GM18517 (cell line): ENCODE results near the gene TNC.

ENCODE experiments used
- ATAC-seq: cut with Tn5 transposase; IDR thresholded peaks from one replicate; pipeline ENCODE4 v1.9.1; 2021; ENCODE audit warnings: mild to moderate bottlenecking, moderate library complexity; ENCODE audit not compliant: unreplicated experiment

The TNC gene

DNA sequence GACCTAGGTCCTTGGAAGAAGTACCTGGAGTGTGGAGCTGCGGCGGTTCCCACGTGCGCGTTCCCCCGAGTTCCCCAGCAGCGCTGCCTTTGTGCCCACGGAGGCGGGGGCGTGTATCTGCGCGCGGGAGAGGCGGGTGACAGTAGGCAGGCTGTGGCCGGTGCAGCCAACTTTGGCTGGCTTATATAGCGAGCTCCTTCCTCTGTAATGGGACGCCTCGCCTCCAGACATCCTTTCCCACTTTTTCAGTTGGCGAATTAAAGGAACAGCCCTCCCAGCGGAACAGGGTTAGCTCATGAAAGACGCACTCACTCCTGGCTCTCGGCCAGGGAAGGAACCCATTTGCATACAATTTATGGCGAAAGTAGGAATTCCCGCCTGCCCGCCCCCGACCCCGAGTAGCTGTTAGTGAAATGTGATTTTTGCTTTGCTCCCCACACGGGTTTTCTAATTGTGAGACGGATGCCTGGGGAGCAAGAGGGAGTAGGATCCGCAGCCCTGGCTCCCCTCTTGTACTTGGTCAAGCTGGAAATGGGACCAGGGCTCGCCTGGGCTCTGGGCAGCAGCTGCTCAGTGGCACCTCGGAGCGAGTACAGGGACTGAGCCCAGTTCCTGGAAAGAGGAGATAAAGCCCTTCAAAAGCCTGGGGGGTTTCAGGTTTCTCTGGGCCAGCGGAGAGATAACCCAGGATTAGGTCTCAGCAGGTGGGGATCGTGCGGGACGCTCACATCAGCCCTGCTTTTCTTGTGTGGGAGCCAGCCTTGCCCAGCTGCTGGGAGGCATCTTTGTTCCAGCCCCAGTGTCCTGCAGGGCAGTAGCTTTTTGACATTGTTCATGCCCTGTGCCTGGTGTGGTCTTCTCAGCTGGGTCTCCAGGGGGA lies at the start of gene TNC:
Gene TNC, minus strand, starts transcription at position 159 of the 880 bp plus-strand sequence. CDS start 27,139 bp downstream, outside the sequence.
- ATAC-seq = no peak

DNA sequence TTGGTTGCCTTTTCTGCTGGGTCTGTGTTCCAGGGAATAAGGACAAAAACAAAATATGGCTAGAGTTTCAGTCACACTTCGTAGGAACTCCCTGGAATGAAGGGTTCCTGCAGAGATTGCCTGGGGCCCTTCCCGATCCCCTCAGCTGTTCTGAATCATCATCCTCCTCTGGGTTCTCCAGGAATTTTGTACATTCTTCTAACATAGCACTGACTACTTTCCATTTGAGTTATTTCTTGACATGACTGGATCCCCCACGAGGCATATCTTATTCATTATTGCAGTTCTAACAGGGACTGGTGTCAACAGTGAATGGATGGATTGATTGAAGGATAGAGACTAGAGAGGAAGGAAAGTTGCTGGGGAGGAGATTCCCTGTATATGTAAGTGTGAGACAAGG lies 49.2 kb upstream of the TNC start:
- no peak for ATAC-seq

DNA sequence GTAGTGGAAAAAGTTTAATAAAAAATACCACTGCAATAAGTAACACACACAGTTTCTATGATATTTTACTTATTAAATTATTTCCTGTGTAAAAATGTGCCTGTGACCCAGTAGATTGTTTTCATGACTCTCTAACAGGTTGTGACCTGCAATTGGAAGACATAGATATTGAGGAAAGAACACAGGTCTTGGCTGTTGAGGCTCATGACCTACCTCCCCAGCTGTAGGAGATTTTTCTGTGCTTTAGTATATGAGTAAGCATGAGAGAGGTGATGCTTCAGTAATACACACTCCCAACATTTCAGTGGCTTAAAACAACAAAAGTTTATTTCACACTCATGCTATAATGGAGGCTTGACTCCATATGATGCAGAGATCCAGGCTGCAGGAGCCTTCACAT lies 47.3 kb upstream of the TNC start:
- ATAC-seq = no peak

DNA sequence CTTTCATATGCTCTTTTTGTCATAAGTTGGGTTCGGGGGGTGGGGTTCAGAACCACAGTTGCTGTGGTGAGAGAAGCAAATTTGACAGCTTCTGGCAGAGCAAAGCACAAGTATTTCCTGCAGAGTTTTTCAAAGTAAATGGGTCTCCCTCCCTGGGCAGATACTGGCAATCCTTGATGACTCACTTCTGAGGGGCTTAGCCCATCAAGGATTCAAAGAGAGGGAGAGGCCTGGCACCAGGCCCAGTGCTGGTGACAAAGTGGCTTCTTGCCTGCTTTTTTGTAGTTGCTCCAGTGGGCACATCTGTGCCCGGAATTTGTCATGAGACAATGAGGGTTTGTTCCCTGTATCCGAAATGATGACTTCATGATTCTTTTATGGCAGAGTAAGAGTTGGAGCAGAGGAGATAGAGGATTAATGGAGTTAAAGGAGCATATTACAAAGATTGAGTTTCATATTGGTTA lies 46.6 kb upstream of the TNC start:
- no peak for ATAC-seq

DNA sequence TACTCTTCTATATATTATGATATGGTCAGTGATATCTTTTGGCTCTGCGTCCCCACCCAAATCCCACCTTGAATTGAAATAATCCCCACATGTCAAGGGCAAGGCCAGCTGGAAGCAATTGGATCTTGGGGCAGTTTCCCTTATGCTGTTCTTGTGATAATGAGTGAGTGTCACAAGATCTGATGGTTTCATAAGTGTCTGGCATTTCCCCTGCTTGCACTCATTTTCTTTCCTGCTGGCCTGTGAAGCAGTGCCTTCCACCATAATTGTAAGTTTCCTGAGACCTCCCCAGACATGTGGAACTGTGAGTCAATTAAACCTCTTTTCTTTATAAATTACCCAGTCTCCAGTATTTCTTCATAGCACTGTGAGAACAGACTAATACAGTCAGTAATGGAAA lies 45.0 kb upstream of the TNC start:
- ATAC-seq = no peak

DNA sequence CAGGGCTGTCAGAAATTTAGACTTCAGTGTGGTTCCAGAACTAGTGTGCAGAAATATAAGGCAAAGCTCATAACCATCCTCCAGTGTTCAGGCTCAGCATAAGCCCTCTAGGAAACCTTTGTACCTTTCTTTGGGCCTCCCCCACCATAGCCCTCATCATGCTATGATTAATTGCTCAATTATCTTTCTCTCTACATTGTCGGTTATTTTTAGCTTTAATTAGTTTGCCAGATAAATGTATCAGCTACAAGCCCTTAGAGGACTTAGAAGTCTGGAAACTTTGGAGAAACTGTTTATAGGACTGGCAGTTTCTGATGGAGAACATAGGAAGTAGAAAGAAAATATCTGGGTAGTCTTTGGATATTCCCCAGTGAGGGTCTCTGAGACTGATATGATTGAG lies 43.5 kb upstream of the TNC start:
- ATAC-seq = no peak

DNA sequence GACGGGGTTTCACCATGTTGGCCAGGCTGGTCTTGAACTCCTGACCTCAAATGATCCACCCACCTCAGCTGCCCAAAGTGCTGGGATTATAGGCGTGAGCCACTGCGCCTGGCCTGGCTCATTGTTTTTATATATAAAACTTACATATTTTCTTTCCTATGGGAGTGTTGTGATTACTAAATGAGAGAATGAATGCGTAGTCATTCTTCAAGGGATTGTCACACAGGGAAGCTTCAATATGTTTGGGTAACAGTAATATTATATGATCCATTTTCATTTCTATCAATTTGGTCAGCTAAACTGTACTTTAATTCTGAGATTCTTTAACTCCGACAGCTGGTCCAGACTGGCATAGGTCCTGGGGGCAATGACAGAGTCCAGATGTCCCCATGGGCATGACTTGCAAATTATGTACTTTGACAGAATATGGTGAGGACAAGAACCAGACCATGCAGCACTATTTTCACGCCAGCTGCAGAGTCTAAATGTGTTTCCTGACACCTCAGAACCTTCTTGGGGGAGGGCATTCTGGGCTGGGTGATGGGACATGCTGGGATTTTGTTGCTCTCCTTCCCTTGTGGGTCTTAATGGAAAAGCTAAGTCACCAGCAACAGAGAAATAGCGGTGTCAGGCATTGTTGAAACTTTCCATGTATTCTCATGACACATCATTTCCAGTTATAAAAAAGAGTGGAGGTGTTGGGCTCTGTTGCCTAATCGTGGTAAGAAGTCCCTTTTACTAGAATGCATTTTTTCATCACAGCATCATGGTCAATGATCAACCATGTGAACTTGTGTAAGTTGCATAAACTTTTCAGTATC lies 40.9 kb upstream of the TNC start:
- ATAC-seq = no peak

DNA sequence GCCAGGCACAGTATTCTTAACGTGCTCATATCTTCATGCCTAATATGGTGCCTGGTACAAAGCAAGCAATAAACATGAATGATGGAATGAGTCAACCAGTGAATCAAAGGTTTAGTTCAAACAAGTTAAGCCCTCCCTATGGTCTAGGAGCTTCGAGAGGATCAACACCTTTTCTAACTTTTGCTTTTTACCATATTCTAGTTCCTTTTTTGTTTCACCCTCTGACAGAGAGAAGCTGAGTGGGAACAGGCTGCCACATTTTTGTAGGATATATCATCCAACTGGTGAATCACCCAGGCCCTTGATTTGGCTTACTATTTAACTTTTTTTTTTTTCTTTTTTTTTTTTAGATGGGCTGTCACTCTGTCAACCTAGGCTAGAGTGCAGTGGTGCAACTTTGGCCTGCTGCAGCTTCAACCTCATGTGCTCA lies 39.3 kb upstream of the TNC start:
- no peak for ATAC-seq

DNA sequence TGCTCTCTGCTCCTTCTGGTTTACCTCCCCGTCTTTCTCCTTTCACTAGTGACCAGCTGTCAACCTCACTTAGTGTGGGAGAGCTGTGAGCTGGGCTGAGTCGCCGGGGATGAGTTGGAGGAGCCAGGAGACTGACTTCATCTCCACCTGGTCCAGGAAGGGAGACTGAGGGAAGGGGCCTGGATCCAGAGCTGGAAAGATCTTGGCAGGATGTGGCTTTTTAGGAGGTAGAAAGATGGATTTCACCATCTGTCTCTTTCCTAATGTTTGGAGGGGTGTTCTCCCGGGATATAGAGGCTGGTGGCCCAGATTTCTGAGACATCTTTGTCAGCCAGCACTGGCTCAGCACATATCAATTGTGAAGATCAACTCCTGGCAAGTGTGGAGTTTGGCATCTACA lies 37.1 kb upstream of the TNC start:
- no peak for ATAC-seq

DNA sequence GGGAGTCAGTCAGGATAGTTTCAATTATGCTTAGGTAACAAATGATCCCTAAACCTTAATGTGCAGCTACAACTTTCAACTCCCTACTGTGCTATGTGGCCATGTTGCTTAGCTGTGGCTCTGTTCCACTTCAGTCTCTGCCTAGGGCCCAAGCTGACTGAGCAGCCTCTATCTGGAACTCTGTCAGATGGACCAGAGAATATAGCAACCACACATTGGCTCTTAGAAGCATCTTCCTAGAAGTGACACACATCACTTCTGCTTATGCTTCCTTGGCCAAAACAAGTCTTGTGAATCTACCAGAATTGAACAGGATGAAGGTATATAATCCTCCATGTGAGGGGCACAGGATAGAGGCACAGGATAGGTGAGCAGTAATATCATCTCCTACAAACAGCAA lies 36.7 kb upstream of the TNC start:
- no peak for ATAC-seq

DNA sequence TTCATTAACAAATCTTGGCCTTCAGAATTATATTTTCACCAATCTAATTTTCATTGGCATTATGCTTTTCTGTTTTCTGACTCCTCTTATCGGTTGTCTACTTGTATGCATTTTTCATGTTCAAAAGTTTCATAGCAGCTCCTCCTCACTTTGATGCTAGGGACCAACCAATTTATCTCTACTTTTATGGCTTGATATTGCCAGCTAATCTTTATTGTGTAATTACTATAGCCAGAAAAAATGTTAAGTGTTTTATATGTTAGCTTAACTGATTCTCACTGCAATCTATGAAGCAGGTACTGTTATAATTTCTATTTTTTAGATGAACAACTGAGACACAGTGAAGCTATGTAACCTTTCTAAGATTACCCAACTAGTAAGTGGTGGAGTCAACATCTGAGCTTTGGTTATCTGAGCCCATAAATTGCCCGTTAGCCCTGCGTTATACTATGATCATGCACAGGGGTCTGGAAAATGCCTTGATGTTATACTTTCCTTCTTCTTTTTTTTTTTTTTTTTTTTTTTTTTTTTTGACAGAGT lies 34.4 kb upstream of the TNC start:
- ATAC-seq = no peak

DNA sequence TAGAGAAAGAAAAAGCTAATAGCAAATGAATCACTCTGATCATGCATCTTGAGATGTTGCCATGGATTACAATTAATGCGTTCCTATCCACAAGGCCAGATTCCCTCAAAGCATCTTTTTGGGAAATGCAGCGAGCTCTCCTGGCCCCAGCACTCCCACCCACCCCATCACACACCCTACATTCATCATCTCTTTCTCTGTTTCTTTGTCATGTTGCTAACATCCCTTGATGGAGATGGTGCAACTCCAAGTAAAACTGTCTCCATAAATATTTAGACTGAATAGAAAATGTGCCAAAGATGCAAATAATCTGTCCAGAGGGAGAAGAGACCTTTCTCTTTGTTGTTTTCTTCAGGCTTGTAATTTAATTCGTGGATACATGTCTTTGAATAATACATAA lies 30.8 kb upstream of the TNC start:
- no peak for ATAC-seq

DNA sequence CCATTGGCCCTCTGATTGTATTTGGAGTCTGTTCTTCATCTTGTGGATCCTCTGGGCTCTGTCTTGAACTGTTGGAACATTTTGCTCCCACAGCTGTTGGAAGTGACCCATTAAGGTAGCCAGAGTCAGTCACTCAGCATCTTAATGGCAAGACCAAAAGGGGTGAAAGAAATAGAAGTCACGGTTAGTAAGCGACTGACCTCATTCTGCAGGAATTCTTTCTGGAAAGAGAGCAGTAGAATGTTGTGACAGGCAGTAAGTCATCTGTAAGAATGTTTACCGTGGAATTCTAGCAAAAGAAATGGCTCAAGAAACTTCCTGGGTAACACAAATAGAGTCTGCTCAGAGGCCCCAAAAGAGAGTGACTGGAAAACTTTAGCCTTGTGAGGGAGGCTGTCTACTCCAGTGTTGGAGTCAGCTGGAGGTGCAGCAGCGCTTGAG lies 28.6 kb upstream of the TNC start:
- ATAC-seq = no peak

DNA sequence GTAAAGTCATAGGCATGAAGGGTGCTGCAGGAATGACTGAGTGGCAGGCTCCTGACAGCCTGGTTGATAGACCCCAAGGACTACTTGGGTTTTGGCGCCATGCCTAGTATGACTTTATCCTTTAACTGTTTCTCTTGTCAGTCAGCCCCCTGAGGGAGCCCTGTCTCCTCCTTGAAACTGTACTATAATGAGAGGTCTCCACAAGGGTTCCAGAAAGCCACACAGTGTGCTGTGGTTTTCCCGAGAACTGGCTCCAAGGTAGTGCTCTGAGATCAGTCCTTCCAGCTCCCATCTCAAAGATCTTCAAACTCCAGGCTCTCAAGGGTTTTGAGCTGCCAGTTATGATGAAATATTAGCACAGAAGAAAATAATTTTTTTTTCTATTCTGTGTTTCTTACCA lies 26.7 kb upstream of the TNC start:
- no peak for ATAC-seq

DNA sequence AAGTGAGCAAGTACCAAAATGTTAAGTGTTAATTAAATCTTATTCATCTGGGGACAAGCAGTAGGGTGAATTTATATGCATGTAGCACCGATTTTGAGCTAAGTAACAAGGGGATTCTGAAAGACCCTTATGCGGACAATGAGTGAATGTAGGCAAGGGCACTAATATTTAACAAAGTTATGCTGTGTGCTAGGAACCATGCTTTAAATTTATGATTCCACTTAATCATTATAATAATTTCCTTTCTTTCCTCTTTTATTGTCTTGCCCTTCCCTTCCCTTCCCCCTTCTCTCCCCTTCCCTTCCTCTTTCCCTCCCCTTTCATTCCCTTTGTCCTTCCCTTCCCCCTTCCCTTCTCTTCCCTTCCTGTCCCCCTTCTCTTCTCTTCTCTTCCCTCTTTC lies 25.7 kb upstream of the TNC start:
- no peak for ATAC-seq

DNA sequence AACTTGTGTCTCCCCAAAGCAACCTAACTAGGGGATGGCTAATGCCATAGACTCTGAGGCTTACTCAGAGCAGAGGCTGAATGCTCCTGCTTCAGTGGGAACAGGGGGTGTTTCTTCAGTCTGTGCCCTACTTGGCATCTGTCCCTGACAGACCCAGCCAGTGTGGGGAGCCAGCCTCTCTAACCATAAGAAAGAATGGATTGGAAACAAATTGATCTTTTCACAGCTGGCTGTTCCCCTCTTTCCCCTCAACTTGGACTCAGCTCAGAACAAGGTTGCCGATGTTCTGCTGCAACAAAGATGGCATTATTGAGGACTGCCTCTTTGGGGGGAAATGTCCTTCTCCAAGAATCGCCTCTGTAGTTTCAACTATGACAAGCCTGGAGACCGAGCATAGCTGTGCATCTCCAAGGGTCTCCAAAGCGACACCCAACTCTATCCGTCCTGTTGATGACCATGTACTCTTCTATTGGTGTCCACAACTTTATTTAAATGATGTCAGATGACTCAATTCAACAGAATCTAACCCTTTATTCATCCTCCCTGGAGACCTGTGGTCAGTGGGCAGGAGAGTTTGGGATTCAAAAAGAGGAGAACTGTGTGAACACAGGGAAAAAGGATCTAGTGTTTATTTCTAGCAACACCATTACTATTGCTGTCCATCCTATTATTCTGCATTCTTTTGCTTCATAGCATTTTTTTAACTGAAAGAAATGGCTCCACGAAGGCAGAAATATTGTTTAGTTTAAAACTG lies 24.7 kb upstream of the TNC start:
- ATAC-seq = no peak

DNA sequence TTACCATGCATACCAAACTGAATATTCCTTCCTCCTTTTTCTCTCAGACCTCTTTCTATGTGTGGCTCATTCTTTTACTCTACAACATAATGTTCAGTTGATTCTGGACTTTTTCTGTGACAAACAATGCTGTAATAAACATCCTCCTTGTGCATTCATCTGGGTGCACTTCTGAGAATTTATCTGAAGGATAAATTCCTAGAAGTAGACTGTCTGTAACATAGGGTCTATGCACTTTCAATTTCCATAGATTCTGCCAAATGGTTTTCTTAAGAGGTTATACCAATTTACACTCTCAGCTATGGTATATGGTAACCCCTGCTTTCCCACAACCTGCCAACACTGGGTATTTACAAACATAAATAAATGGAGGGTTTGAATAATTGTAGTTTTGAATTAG lies 24.1 kb upstream of the TNC start:
- ATAC-seq = no peak

DNA sequence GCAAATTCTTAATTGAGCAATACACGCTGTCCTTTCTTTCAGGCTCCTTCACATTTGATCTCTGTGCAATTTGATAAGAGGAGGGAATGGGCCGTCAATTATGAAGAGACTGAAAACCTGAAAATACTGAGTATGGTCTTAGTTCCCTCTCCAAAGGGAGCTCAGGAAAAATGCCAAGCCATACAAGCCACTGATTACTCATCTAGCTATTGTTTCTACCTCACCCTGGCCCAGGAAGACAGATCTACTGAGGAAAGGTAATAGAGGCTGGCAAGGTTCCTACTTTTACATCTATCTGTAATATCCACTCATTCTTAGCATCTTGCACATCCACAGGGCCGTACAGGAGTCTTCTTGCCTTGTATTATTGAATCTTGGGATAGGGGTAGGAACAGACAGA lies 23.7 kb upstream of the TNC start:
- no peak for ATAC-seq

DNA sequence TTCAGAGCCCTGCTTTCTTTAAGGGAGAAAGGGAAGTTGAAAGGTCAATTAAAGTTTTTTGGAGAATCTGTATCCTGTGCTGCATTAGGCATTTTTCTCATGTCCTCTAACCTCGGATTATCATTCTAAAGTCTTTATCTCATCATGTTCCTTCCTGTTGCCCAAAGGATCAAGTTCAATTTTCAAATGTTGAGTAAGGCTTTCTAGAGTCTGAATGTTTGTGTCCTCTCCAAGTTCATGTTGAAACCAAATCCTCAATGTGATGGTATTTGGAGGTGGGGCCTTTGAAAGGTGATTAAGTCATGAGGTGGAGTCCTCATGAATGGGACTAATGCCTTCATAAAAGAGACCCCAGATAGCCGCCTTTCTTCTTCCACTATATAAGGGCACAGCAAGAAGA lies 20.2 kb upstream of the TNC start:
- no peak for ATAC-seq

DNA sequence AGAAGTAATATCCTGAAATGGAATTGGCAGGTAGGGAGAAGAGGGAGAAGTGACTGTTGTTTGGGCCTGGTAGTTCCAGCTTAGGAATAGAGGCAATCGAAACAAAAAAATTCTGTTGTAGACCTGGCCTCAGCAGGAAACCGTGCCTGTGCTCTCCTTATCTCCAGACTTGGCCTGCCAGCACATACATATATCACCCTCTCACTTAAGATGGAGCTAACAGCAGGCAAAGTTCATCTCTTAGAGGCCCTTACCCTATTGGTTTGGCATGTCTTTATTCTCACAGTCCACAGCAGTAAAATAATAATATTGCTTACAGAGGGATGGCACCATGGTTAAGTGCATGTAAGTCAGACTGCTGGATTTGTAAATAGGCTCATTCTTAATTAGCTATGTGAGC lies 19.6 kb upstream of the TNC start:
- ATAC-seq = no peak
